Measurements from ENCODE around the gene SERPINB2. TPM values are rescaled to one million over a fixed set of nuclear protein-coding genes. Genes with fewer than 3 reads are reported as not detected.
"Not testable (repeated sequence)": the region's sequence is repeated elsewhere in the genome, so short reads cannot be mapped to it uniquely, and the experiment has no call there.

Gene SERPINB2
- total RNA-seq, 3 donors from 2014 or later: not detected

GRCh38 chr18:63936156-63936931, 48.8 kb downstream of the SERPINB2 start:
- intact Hi-C loops (cut with DNase I, micrococcal nuclease): no loop called here
- H3K9me3 ChIP-seq: no peaks in the 10 kb centered on the region
- H3K4me3 ChIP-seq: no peak overlapping the region
- peak; percentile 99 for ATAC-seq
- no peaks in the 10 kb centered on the region for H3K36me3 ChIP-seq (ENCODE audit: low read depth)
- TF ChIP-seq, protein P1, sequence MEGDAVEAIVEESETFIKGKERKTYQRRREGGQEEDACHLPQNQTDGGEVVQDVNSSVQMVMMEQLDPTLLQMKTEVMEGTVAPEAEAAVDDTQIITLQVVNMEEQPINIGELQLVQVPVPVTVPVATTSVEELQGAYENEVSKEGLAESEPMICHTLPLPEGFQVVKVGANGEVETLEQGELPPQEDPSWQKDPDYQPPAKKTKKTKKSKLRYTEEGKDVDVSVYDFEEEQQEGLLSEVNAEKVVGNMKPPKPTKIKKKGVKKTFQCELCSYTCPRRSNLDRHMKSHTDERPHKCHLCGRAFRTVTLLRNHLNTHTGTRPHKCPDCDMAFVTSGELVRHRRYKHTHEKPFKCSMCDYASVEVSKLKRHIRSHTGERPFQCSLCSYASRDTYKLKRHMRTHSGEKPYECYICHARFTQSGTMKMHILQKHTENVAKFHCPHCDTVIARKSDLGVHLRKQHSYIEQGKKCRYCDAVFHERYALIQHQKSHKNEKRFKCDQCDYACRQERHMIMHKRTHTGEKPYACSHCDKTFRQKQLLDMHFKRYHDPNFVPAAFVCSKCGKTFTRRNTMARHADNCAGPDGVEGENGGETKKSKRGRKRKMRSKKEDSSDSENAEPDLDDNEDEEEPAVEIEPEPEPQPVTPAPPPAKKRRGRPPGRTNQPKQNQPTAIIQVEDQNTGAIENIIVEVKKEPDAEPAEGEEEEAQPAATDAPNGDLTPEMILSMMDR (IDR thresholded peaks at IDR 0.05): peak; percentile 67
- H3K4me1 ChIP-seq (ENCODE audit: low read depth): no peaks in the 10 kb centered on the region
- peak; percentile 82 to 85 (median 83) for DNase-seq

- Histone ChIP-seq H3K9me3 (no peaks in the 10 kb centered on the region), H3K4me1 (ENCODE audit: low read depth) (no peaks in the 10 kb centered on the region), H3K4me3 (no peak overlapping the region), H3K36me3 (ENCODE audit: low read depth) (no peaks in the 10 kb centered on the region)
- intact Hi-C loops (cut with DNase I, micrococcal nuclease): no loop called here
- ATAC-seq (no peak), DNase-seq (no peak)
- TF ChIP-seq, protein P1 (IDR thresholded peaks at IDR 0.05): no peak
Measured at GRCh38 chr18:63936932-63937393, 49.5 kb downstream of the SERPINB2 start.

- Histone ChIP-seq H3K4me3 (no peak overlapping the region), H3K36me3 (ENCODE audit: low read depth) (no peaks in the 10 kb centered on the region), H3K9me3 (no peaks in the 10 kb centered on the region), H3K4me1 (ENCODE audit: low read depth) (no peaks in the 10 kb centered on the region)
- TF ChIP-seq, protein P1 (IDR thresholded peaks at IDR 0.05): no peak
- intact Hi-C loops (cut with DNase I, micrococcal nuclease): no loop called here
- ATAC-seq: no peak
- DNase-seq: no peak
Measured at GRCh38 chr18:63940008-63940407, 52.5 kb downstream of the SERPINB2 start.

DNA sequence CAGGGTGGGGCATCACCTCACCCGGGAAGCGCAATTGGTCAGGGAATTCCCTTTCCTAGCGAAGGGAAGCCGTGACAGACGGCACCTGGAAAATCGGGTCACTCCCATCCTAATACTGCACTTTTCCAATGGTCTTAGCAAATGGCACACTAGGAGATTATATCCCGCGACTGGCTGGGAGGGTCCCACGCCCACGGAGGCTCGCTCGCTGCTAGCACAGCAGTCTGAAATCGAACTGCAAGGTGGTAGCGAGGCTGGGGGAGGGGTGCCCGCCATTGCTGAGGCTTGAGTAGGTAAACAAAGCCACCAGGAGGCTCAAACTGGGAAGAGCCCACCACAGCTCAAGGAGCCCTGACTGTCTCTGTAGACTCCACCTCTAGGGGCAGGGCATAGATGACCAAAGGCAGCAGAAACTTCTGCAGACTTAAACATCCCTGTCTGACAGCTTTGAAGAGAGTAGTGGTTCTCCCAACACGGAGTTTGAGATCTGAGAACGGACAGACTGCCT, 53.1 kb downstream of the SERPINB2 start:
- H3K4me3 ChIP-seq; DNase-seq; H3K9me3 ChIP-seq; ATAC-seq; intact Hi-C loops (cut with DNase I, micrococcal nuclease); H3K4me1 ChIP-seq (ENCODE audit: low read depth); H3K36me3 ChIP-seq (ENCODE audit: low read depth): not testable (repeated sequence)

DNA sequence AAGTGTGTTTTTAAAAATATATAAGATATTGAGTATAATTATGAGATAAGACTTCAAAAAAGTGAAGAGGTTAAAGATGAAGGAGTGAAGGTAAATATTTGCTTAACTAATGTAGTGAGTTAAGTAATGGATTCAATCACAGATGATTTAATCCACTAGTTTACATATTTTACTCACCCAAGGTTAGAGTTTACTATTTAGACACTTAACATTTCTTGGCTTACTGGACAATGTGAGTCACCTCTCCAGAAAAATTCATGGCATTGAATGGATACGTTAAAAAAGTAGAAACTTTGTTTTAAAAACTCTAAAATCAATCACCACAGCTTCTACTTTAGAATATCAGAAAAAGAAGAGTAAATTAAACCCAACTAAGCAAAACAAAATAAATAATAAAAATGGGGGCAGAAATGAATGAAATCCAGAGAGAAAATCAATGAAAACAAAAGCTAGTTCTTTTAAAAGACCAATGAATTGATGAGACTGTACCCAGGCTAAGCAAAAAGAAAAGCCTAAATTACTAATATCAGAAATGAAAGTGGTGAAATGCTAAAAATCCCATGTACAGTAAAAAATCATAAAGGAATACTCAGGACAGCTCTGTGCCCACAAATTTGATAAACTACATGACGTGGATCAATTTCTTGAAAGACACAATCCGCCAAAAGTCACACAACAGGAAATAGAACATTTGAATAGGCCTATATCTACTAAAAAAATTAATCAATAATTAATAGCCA, 59.7 kb downstream of the SERPINB2 start:
- ATAC-seq: no peak
- no peaks in the 10 kb centered on the region for H3K9me3 ChIP-seq
- no peaks in the 10 kb centered on the region for H3K4me1 ChIP-seq (ENCODE audit: low read depth)
- intact Hi-C loops (cut with DNase I, micrococcal nuclease): no loop called here
- TF ChIP-seq, protein P1 (IDR thresholded peaks at IDR 0.05): no peak
- no peak for DNase-seq
- H3K36me3 ChIP-seq (ENCODE audit: low read depth): no peaks in the 10 kb centered on the region
- H3K4me3 ChIP-seq: no peak overlapping the region
